ENCODE results near the gene ZNF362. TPM values are rescaled to one million over a fixed set of nuclear protein-coding genes. Genes with fewer than 3 reads are reported as not detected.

Gene ZNF362
- total RNA-seq, 2 donors from 2014 or later = 7.9 to 17.9 TPM

DNA sequence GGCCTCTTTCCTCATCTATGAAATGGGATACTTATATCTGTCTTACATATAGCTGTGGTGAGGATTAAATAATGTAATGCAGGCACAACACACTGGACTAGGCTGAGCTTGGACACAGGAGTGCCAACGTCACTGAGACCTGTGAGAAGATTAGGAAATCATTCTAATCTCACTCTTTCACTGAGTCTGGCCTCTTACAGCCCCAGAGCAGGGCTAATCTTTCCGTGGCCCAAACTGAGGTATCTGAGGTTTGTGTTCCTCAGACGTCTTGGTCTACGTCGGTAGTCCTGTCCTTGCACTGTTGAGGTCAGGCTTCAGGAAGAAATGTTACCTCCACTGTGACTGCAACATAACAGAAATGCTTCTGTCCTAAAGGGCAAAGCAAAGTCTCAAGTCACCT lies 87.2 kb downstream of the ZNF362 start:
- Histone ChIP-seq H3K27ac (peak overlapping the region in 3 of 4 donors; percentile 43 to 92 (median 86)), H3K4me3 (no peak overlapping the region), H3K36me3 (replicated peaks in 1 of 2; ENCODE audit: insufficient read depth in 1 of 2, low read depth in 2 of 2) (no peaks in the 10 kb centered on the region), H3K27me3 (no peaks in the 10 kb centered on the region), H3K4me1 (peaks cover 98% of the 10 kb centered on the region), H3K9me3 (no peaks in the 10 kb centered on the region)
- intact Hi-C loops (cut with DNase I) = no loop called here
- ATAC-seq = no peak
- 10 to 17% methylated on average over 5 of the region's 5 CpGs for WGBS, 2 donors
- TF ChIP-seq, protein P1, sequence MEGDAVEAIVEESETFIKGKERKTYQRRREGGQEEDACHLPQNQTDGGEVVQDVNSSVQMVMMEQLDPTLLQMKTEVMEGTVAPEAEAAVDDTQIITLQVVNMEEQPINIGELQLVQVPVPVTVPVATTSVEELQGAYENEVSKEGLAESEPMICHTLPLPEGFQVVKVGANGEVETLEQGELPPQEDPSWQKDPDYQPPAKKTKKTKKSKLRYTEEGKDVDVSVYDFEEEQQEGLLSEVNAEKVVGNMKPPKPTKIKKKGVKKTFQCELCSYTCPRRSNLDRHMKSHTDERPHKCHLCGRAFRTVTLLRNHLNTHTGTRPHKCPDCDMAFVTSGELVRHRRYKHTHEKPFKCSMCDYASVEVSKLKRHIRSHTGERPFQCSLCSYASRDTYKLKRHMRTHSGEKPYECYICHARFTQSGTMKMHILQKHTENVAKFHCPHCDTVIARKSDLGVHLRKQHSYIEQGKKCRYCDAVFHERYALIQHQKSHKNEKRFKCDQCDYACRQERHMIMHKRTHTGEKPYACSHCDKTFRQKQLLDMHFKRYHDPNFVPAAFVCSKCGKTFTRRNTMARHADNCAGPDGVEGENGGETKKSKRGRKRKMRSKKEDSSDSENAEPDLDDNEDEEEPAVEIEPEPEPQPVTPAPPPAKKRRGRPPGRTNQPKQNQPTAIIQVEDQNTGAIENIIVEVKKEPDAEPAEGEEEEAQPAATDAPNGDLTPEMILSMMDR (IDR thresholded peaks at IDR 0.05) = no peak
- no peak for TF ChIP-seq POLR2A (IDR thresholded peaks at IDR 0.05)
- no peak for DNase-seq

DNA sequence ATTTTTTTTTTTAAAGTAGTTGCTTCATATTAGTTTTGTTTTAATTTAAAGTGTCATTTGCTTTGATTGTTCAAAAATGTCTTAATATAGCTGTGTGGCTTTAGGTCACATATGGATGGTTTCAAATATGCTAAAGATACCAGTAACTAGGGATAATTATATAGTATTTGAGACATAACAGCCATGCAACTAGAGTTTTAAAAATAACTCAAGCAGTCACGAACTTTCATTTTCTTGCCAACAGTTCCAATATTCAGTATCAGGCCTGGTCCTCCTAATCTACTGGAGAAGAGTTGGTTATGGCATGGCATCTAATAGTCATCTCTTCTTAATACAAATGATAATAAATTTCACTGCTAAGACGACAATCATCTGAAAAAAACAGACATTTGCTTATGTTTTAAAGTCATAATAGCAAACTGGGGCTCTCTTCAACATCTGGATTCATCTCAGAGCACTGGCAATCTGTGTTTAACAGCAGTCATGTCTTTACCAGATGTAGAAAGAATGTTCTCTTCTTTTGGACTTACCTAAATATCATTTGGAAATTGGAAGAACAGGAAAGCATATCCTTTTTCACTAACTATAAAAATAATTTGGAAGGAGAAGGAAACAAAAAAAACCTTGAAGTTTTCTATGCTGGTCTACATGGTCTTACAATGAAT lies 88.7 kb downstream of the ZNF362 start:
- ATAC-seq (no peak), DNase-seq (no peak)
- WGBS, 2 donors = 50 to 53% methylated on average over 2 of the region's 2 CpGs
- intact Hi-C loops (cut with DNase I) = no loop called here
- Histone ChIP-seq H3K27me3 (no peaks in the 10 kb centered on the region), H3K36me3 (replicated peaks in 1 of 2; ENCODE audit: insufficient read depth in 1 of 2, low read depth in 2 of 2) (no peaks in the 10 kb centered on the region), H3K4me1 (peaks cover 83% of the 10 kb centered on the region), H3K9me3 (no peaks in the 10 kb centered on the region), H3K4me3 (no peak overlapping the region), H3K27ac (peak overlapping the region in 2 of 4 donors; percentile 86 to 92)
- TF ChIP-seq POLR2A (IDR thresholded peaks at IDR 0.05) = no peak
- TF ChIP-seq, protein P1 (IDR thresholded peaks at IDR 0.05) = no peak

DNA sequence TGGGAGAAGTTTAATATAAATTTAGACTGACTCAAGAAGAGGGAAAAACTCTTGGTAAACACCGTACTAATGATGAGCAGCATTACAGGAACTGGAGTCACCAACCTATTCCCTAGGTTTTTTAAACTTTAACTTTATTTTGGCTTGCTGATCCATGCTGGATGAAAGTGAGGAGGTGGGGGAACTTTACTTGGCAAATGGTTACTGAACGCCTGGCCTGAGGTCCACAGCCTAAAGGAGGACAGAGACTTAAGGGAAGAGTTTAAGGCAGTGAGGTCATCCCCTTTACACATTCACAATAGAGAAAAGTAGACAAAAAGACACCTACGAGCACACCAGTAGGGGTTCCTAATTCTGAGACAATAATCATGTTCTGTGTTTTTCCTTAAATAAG lies 90.2 kb downstream of the ZNF362 start:
- Histone ChIP-seq H3K27ac (peak overlapping the region; percentile 66 to 93 (median 89)), H3K4me3 (no peak overlapping the region)
- 42 to 49% methylated on average over 3 of the region's 3 CpGs for WGBS, 2 donors

DNA sequence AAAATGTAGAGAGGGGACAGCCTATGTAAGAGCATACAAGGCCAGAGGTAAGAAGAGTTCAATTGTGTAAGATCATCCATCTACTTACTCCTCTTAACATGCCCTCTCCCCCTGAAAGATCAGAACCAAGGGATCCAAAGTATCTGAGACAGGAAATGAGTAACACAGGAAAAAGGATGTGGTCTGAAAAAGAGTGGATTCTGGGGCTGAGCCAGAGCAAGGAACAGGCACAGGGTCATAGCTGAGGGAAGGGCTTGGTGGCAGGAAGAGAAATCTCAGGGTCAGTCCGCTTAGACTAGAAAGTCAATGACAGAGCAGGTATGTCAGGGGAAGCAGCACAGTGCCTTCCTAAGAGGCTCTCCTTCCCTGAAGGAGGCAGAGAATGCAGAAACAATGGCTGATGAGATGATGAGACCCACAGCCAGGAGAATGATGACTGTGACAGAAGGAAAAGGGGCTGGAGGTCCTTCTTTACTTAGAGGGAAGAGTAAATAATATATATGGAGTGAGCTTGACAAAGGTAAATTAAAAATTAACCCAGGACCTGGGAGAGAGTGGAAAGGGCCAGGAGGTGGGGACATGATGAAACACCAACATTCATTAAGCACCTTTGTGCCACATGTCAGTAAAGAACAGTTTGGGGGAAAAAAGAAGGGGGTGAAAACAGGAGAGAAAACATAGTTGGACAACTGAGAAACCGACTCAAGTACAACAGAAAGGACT lies 90.8 kb downstream of the ZNF362 start:
- ATAC-seq (peak; percentile 10), DNase-seq (peak; percentile 45 to 83 (median 66))
- Histone ChIP-seq H3K27me3 (no peaks in the 10 kb centered on the region), H3K27ac (peak overlapping the region; percentile 66 to 93 (median 89)), H3K36me3 (replicated peaks in 1 of 2; ENCODE audit: insufficient read depth in 1 of 2, low read depth in 2 of 2) (no peaks in the 10 kb centered on the region), H3K4me1 (peaks cover 70% of the 10 kb centered on the region), H3K4me3 (no peak overlapping the region), H3K9me3 (no peaks in the 10 kb centered on the region)
- TF ChIP-seq, protein P1 (IDR thresholded peaks at IDR 0.05) = no peak
- TF ChIP-seq POLR2A (IDR thresholded peaks at IDR 0.05) = peak; percentile 17 to 89 (median 79)
- intact Hi-C loops (cut with DNase I) = no loop called here
- 2 to 11% methylated on average over 2 of the region's 2 CpGs for WGBS, 2 donors

More for the DNA sequence above, 90.2 kb downstream of the ZNF362 start:
- intact Hi-C loops (cut with DNase I) = no loop called here
- Histone ChIP-seq H3K4me1 (peaks cover 76% of the 10 kb centered on the region), H3K27me3 (no peaks in the 10 kb centered on the region), H3K9me3 (no peaks in the 10 kb centered on the region), H3K36me3 (replicated peaks in 1 of 2; ENCODE audit: insufficient read depth in 1 of 2, low read depth in 2 of 2) (no peaks in the 10 kb centered on the region)
- no peak for TF ChIP-seq POLR2A (IDR thresholded peaks at IDR 0.05)
- TF ChIP-seq, protein P1 (IDR thresholded peaks at IDR 0.05) = no peak
- no peak for ATAC-seq
- DNase-seq = no peak
